ENCODE data around the gene ANKRD24. TPM values are rescaled to one million over a fixed set of nuclear protein-coding genes. Genes with fewer than 3 reads are reported as not detected.
"Not testable (repeated sequence)": the region's sequence is repeated elsewhere in the genome, so short reads cannot be mapped to it uniquely, and the experiment has no call there.

ANKRD24 gene
- total RNA-seq, 1 donor: 0.43 TPM

GRCh38 chr19:4213116-4213515 lies 30.6 kb downstream of the ANKRD24 start:
- no peak for DNase-seq (ENCODE audit: low read depth)
- H3K4me3 ChIP-seq (ENCODE audit: low read depth, low read length): no peak overlapping the region
- TF ChIP-seq, protein P1, sequence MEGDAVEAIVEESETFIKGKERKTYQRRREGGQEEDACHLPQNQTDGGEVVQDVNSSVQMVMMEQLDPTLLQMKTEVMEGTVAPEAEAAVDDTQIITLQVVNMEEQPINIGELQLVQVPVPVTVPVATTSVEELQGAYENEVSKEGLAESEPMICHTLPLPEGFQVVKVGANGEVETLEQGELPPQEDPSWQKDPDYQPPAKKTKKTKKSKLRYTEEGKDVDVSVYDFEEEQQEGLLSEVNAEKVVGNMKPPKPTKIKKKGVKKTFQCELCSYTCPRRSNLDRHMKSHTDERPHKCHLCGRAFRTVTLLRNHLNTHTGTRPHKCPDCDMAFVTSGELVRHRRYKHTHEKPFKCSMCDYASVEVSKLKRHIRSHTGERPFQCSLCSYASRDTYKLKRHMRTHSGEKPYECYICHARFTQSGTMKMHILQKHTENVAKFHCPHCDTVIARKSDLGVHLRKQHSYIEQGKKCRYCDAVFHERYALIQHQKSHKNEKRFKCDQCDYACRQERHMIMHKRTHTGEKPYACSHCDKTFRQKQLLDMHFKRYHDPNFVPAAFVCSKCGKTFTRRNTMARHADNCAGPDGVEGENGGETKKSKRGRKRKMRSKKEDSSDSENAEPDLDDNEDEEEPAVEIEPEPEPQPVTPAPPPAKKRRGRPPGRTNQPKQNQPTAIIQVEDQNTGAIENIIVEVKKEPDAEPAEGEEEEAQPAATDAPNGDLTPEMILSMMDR (IDR thresholded peaks at IDR 0.05; ENCODE audit: insufficient read depth, low read depth, low read length): no peak

GRCh38 chr19:4215807-4216206 lies 33.3 kb downstream of the ANKRD24 start:
- no peak overlapping the region for H3K4me3 ChIP-seq (ENCODE audit: low read depth, low read length)
- no peak for DNase-seq (ENCODE audit: low read depth)
- TF ChIP-seq, protein P1 (IDR thresholded peaks at IDR 0.05; ENCODE audit: insufficient read depth, low read depth, low read length): no peak

GRCh38 chr19:4216846-4217245 lies 34.4 kb downstream of the ANKRD24 start:
- no peak for DNase-seq (ENCODE audit: low read depth)
- TF ChIP-seq, protein P1 (IDR thresholded peaks at IDR 0.05; ENCODE audit: insufficient read depth, low read depth, low read length): no peak
- no peak overlapping the region for H3K4me3 ChIP-seq (ENCODE audit: low read depth, low read length)

DNA sequence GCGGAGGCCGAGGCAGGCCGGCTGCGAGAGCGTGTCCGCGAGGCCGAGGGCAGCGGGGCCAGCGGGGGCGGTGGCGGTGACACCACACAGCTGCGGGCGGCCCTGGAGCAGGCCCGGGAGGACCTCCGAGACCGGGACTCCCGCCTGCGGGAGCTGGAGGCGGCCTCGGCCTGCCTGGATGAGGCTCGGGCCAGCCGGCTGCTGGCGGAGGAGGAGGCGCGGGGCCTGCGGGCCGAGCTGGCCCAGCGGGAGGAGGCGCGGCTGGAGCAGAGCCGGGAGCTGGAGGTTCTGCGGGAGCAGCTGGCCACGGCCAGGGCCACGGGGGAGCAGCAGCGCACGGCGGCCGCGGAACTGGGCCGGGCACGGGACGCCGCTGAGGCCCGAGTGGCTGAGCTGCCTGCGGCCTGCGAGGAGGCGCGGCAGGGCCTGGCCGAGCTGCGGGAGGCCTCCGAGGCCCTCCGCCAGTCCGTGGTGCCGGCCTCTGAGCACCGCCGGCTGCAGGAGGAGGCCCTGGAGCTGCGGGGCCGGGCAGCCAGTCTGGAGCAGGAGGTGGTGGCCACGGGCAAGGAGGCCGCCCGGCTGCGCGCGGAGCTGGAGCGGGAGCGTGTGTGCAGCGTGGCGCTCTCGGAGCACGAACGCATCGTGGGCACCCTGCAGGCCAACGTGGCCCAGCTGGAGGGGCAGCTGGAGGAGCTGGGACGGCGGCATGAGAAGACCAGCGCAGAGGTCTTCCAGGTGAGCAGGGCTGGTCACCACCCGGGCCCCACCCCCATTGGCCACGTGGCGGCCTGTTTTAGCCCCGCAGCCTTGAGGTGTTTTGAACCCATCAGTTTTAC lies 35.2 kb downstream of the ANKRD24 start:
- DNase-seq (ENCODE audit: low read depth): no peak
- TF ChIP-seq, protein P1 (IDR thresholded peaks at IDR 0.05; ENCODE audit: insufficient read depth, low read depth, low read length): no peak
- no peak overlapping the region for H3K4me3 ChIP-seq (ENCODE audit: low read depth, low read length)

DNA sequence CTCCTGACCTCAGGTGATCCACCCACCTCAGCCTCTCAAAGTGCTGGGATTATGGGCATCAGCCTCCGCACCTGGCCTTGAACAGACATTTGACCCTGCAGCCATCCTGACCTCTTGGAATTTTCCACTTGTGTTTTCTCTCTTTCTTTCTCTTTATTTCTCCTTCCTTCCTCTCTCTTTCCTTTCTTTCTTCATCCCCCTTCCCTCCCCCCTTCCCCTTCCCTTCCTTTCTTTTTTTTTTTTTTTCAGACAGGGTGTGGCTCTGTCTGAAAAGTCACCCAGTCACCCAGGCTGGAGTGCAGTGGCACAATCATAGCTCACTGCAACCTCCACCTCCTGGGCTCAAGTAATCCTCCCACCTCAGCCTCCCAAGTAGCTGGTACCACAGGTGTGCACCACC lies 36.0 kb downstream of the ANKRD24 start:
- H3K4me3 ChIP-seq (ENCODE audit: low read depth, low read length); DNase-seq (ENCODE audit: low read depth): not testable (repeated sequence)

GRCh38 chr19:4220188-4220587 lies 37.7 kb downstream of the ANKRD24 start:
- no peak overlapping the region for H3K4me3 ChIP-seq (ENCODE audit: low read depth, low read length)
- TF ChIP-seq, protein P1 (IDR thresholded peaks at IDR 0.05; ENCODE audit: insufficient read depth, low read depth, low read length): no peak
- DNase-seq (ENCODE audit: low read depth): no peak

- no peak overlapping the region for H3K4me3 ChIP-seq (ENCODE audit: low read depth, low read length)
- TF ChIP-seq, protein P1 (IDR thresholded peaks at IDR 0.05; ENCODE audit: insufficient read depth, low read depth, low read length): no peak
- DNase-seq (ENCODE audit: low read depth): no peak
These were observed 42.0 kb downstream of the ANKRD24 start for GRCh38 chr19:4224470-4224869.
